Heart left ventricle (tissue), 16 donors: ENCODE data around the gene TEX264. TPM values are rescaled to one million over a fixed set of nuclear protein-coding genes. Genes with fewer than 3 reads are reported as not detected.
A peak's percentile ranks its signal among the peaks of the same experiment; 100 is the strongest.

Source experiments
- ATAC-seq, 4 donors: fragments of 200-7000 bp; cut with Tn5 transposase; one replicate each; pipeline ENCODE4 v1.9.1; 2020 to 2022; ENCODE audit warnings: moderate library complexity in 4 of 4, mild to moderate bottlenecking in 3 of 4, moderate number of reproducible peaks in 1 of 4
- DNase-seq, 5 donors: peaks; one replicate each; pipeline ENCODE4 v3.0.0-alpha.2; 2020
- H3K27ac ChIP-seq, 12 donors: fragments of 200-600 bp; sonication (generic) in 4 of 12; one replicate each; pipeline versions ENCODE4 v1.5.0 to v1.8.0; 2016 to 2022; ENCODE audit warnings: mild to moderate bottlenecking in 2 of 12
- H3K27me3 ChIP-seq, 9 donors: fragments of 200-600 bp; sonication (generic) in 2 of 9; one replicate each; pipeline versions ENCODE4 v1.5.1 to v1.8.0; 2016 to 2022; ENCODE audit warnings: mild to moderate bottlenecking in 3 of 9
- H3K36me3 ChIP-seq, 9 donors: fragments of 200-600 bp; sonication (generic) in 2 of 9; one replicate each; pipeline versions ENCODE4 v1.5.0 to v1.8.0; 2018 to 2022; ENCODE audit warnings: mild to moderate bottlenecking in 2 of 9
- H3K4me1 ChIP-seq, 12 donors: fragments of 200-600 bp; sonication (generic) in 4 of 12; one replicate each; pipeline versions ENCODE4 v1.5.0 to v1.8.0; 2016 to 2022; ENCODE audit warnings: mild to moderate bottlenecking in 3 of 12
- H3K4me3 ChIP-seq, 12 donors: fragments of 200-600 bp; sonication (generic) in 4 of 12; one replicate each; pipeline versions ENCODE4 v1.5.0 to v1.8.0; 2017 to 2022; ENCODE audit warnings: mild to moderate bottlenecking in 9 of 12, moderate library complexity in 4 of 12
- H3K9me3 ChIP-seq, 12 donors: fragments of 200-600 bp; sonication (generic) in 4 of 12; one replicate each; pipeline versions ENCODE4 v1.5.0 to v1.8.0; 2016 to 2022; ENCODE audit warnings: mild to moderate bottlenecking in 1 of 12
- CTCF ChIP-seq, 12 donors: fragments of 200-600 bp; sonication (generic) in 4 of 12; IDR thresholded peaks; one replicate each; pipeline versions ENCODE4 v1.5.0 to v1.8.0; 2018 to 2022; ENCODE audit warnings: antibody characterized with exemption in 12 of 12, mild to moderate bottlenecking in 5 of 12
- POLR2A ChIP-seq, 2 donors: fragments of 450-650 bp; IDR thresholded peaks; one replicate each; pipeline ENCODE4 v1.6.1; 2017; ENCODE audit warnings: antibody characterized with exemption in 2 of 2, mild to moderate bottlenecking in 2 of 2, moderate library complexity in 2 of 2
- WGBS, 4 donors: extraction: QIAGEN DNeasy Blood & Tissue Kit in 2 of 4; methylation state at CpG; one replicate each; pipeline versions ENCODE4 v1.1.5 to v1.1.7; 2013 to 2018; 5-methylcytosine and 5-hydroxymethylcytosine counted together
- intact Hi-C, 10 donors: fragments of 100-400 bp; cut with DNase I; formaldehyde crosslinking; loops; one replicate each; pipeline versions ENCODE4 v1.11.1 to v1.14.2; 2022
- polyA plus RNA-seq, 2 donors: library from polyadenylated mRNA; stranded (reverse); fragments of 200-250 nt; gene quantifications; one replicate each; pipeline ENCODE4 v1.2.3, GENCODE V29; 2013
- total RNA-seq, 9 donors: library from RNA; depleted of rRNA in 2 of 9; stranded (reverse); fragments of >200 nt in 2 of 9; fragmentation: NEBNext Ultra II Directional in 3 of 9; extraction: Animal tissue kit (Norgen Biotek cat#: 25700) in 3 of 9; gene quantifications; one replicate each; pipeline versions ENCODE4 v1.1.0 to v1.2.4, GENCODE V29; 2016 to 2023
- donor health status: ischemic (EF 13 %, LVEDD 7.1; RV severe dilation, severe dysfunction).
- donor health status: healthy with polysubstance abuse.
- donor health status: DM: no; HTN: yes; CAD: no.
- donor health status: DM: no; HTN: no; CAD: no.
- donor health status: ischemic (EF 25% LVEDD 6.9; RV normal size, moderate dysfunction).
- donor health status: ischemic (EF 25% LVEDD 5.7; RV mildly dilated, moderate dysfunction).
- donor health status: healthy.
- donor health status: DM: yes; HTN: yes; CAD: no.
- donor health status: ischemic (EF 35%, LVEDD 5.7; RV mildly dilated, moderate dysfunction).
- donor health status: nonischemic (EF 11% LVEDD 7.7; RV severe dilation, severe dysfunction).
- donor health status: DM: yes; HTN: yes; CAD: no.
- donor health status: PGD.
- donor health status: ischemic (EF 29% LVEDD 5.4; RV normal size, mild dysfunction).
- donor health status: nonischemic (EF 23%, LVEDD 6.1; RV moderate dilation, normal function).

TEX264 gene
- total and polyA plus RNA-seq, 11 donors: 29.5 to 69.0 (median 40.0) TPM

GRCh38 chr3:51630513-51630912, 40.5 kb upstream of the TEX264 start:
- Histone ChIP-seq H3K4me3 (no peak overlapping the region), H3K27ac (no peak overlapping the region), H3K4me1 (no peaks in the 10 kb centered on the region), H3K27me3 (no peaks in the 10 kb centered on the region), H3K9me3 (no peaks in the 10 kb centered on the region), H3K36me3 (peaks cover 0 to 83% (median 78%) of the 10 kb centered on the region in 9 donors)
- no peak for TF ChIP-seq CTCF (IDR thresholded peaks at IDR 0.05)
- no peak for TF ChIP-seq POLR2A (IDR thresholded peaks at IDR 0.05)
- WGBS, 4 donors: 91 to 97% (median 95%) methylated on average over 4 of the region's 4 CpGs
- DNase-seq (no peak), ATAC-seq (no peak)
- intact Hi-C loops: loop anchor here in 1 of 10 donors (10.0 kb wide), 1 partner anchor 96 kb away; the partner anchor contains the start of gene RAD54L2

- Histone ChIP-seq H3K4me1 (no peaks in the 10 kb centered on the region), H3K4me3 (no peak overlapping the region), H3K27me3 (no peaks in the 10 kb centered on the region), H3K36me3 (peaks cover 2 to 99% (median 95%) of the 10 kb centered on the region in 9 donors), H3K27ac (no peak overlapping the region), H3K9me3 (no peaks in the 10 kb centered on the region)
- TF ChIP-seq POLR2A (IDR thresholded peaks at IDR 0.05) (no peak), CTCF (IDR thresholded peaks at IDR 0.05) (no peak)
- DNase-seq: no peak
- 93 to 97% (median 96%) methylated on average over 14 of the region's 14 CpGs for WGBS, 4 donors
- no peak for ATAC-seq
- intact Hi-C loops: loop anchor here in 1 of 10 donors (10.0 kb wide), 1 partner anchor 103 kb away; the partner anchor contains the start of gene RAD54L2
These were observed 33.7 kb upstream of the TEX264 start for GRCh38 chr3:51637144-51637940.

- H3K4me3 ChIP-seq: no peak overlapping the region
- H3K36me3 ChIP-seq: peaks cover 2 to 100% (median 98%) of the 10 kb centered on the region in 9 donors
- 78 to 85% (median 80%) methylated on average over 6 of the region's 6 CpGs for WGBS, 4 donors
- DNase-seq: no peak
- intact Hi-C loops: loop anchor here in 1 of 10 donors (10.0 kb wide), 1 partner anchor 103 kb away; the partner anchor contains the start of gene RAD54L2
- ATAC-seq: peak in 2 of 4 donors; percentile 46 to 49
- TF ChIP-seq CTCF (IDR thresholded peaks at IDR 0.05) (peak in 11 of 12 donors; percentile 13 to 53 (median 37)), POLR2A (IDR thresholded peaks at IDR 0.05) (no peak)
- no peak overlapping the region for H3K27ac ChIP-seq
- H3K4me1 ChIP-seq: no peaks in the 10 kb centered on the region
- no peaks in the 10 kb centered on the region for H3K9me3 ChIP-seq
- H3K27me3 ChIP-seq: no peaks in the 10 kb centered on the region
These were observed 33.0 kb upstream of the TEX264 start for GRCh38 chr3:51637941-51638471.

GRCh38 chr3:51642462-51642861, 28.6 kb upstream of the TEX264 start:
- DNase-seq (no peak), ATAC-seq (no peak)
- Histone ChIP-seq H3K9me3 (peaks cover 0 to 4% (median 0%) of the 10 kb centered on the region in 12 donors), H3K36me3 (peaks cover 10 to 100% (median 98%) of the 10 kb centered on the region in 9 donors), H3K4me3 (no peak overlapping the region), H3K27me3 (no peaks in the 10 kb centered on the region), H3K27ac (no peak overlapping the region), H3K4me1 (no peaks in the 10 kb centered on the region)
- peak in 8 of 12 donors; percentile 14 to 46 (median 28) for TF ChIP-seq CTCF (IDR thresholded peaks at IDR 0.05)
- no peak for TF ChIP-seq POLR2A (IDR thresholded peaks at IDR 0.05)
- intact Hi-C loops: loop anchor here in 3 of 10 donors (5.0 kb wide), 2 partner anchors 40 to 160 kb away; no protein-coding TSS in a partner anchor
- 12 to 23% (median 15%) methylated on average over 2 of the region's 2 CpGs for WGBS, 4 donors
